ENCODE results near the gene BIRC5.

DNA sequence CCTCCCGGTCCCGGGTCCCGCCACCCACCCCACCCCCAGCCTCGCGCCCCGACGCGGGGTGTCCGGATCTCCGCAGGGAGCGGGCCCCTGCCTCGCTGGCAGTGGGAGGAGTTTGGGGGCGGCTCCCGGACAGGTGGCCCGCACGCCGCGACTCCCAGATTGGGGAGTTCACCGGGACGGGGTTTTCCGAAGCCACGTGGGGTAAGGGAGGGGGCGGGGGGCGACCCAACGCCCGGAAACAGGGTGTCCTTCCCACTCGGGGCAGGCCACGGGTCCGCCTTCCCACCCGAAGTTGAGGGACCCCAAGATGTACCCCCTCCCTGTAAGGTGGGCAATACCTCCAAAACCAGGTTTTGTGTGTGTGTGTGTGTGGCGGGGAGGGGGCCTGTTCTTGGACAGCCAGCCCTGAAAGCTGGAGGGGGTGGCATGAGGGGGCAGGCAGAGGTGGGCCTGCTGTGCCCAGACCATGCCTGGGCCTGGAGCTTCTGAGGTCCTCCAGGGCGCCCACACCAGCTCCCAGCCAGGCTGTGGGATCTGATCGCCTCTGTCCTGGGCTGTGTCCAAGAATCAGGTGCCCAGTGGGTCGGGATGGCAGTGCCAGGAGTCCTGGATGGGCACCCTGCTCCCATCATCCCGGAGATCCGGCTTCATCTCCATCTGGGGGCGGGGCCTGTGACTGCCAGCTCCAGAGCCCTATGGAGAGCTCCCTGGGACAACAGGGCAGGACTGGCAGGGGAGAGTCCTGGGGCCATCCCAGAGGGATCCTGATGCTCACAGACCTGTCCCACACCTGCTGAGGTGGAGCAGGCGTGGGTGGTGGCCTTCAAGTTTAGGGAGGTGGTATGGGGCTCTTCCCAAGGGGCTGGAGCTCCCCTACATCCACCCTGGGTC lies 44.9 kb upstream of the BIRC5 start:
- TF ChIP-seq, protein P1, sequence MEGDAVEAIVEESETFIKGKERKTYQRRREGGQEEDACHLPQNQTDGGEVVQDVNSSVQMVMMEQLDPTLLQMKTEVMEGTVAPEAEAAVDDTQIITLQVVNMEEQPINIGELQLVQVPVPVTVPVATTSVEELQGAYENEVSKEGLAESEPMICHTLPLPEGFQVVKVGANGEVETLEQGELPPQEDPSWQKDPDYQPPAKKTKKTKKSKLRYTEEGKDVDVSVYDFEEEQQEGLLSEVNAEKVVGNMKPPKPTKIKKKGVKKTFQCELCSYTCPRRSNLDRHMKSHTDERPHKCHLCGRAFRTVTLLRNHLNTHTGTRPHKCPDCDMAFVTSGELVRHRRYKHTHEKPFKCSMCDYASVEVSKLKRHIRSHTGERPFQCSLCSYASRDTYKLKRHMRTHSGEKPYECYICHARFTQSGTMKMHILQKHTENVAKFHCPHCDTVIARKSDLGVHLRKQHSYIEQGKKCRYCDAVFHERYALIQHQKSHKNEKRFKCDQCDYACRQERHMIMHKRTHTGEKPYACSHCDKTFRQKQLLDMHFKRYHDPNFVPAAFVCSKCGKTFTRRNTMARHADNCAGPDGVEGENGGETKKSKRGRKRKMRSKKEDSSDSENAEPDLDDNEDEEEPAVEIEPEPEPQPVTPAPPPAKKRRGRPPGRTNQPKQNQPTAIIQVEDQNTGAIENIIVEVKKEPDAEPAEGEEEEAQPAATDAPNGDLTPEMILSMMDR (IDR thresholded peaks at IDR 0.05) = no peak
- TF ChIP-seq POLR2A (IDR thresholded peaks at IDR 0.05) = no peak
